HK-2 (cell line): ENCODE results near the gene CMSS1.
A peak's percentile ranks its signal among the peaks of the same experiment; 100 is the strongest.

Source experiments
- DNase-seq: peaks from one replicate; pipeline ENCODE4 v3.0.0-alpha.2; 2018; ENCODE audit not compliant: unreplicated experiment

The CMSS1 gene

GRCh38 chr3:99903869-99904268, 86.2 kb downstream of the CMSS1 start:
- DNase-seq, result no peak

DNA sequence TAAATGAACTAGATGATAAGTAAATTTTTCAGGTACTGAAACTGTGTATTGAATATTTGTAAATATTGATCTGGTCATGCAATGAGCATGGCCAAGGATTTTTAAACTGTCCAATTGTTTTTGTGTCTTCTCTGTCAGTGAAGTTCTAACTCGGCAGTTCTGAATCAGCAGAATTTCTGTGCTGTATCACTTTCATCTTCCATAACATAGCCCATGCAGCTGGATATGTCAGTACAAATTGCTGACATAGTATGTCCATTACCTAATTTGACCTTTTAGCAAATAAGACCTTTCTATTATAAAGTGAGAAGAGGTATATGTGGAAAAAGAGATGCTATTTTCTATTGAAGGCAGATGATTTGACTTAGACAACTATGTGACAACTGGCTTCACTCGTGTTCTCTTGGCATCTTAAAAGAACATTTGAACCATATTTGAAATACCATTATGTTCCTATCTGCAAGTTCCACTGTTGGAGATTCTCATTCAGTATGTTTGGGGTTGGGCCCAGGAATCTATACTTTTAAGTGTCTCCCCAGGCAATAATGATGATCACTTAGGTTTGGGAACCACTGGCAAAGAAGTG, 90.4 kb downstream of the CMSS1 start:
- DNase-seq, result no peak

GRCh38 chr3:99909714-99910495, 92.2 kb downstream of the CMSS1 start:
- no peak for DNase-seq

DNA sequence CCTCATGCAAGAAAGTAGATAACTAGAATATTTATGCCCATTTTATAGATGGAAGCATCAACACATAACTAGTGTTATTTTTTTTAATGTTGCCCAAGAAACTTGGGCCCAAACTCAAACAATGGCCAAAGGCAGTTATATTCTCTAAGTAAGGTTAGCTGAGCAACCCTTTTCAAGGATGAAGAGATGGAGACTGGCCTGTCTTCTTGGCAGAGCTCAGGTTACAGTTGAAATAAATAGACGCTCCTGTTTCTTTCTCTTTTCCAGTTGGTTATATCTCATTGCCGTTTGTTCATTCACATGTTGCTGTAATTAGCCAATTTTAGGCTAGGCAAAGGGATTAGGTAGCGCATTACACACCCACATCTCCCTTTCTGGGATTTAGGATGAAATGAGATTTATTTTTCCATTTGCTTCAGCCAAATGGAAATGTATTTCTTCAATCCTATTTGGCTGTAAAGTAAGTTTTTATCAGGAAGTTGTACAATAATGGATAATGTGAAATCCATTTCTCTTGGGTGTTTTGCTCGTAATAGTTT, 93.2 kb downstream of the CMSS1 start:
- no peak for DNase-seq

DNA sequence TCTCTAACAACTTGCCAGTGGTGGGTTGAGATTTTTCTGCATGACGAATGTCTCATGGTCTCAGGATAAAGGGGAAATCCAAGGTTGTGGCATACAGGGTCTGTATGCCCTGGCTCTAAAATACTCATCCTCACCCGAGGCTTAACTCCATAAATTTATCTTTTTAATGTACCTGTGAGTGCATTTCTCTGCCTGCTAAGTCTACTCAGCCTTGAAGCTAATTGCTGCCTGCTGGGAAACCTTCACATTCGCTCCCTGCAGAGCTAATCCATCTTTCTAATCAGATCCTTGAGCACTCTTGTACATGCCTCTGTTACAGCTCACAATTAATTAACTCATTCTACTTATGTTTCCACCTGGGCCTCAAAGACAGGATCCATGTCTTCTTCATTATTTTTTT, 93.8 kb downstream of the CMSS1 start:
- no peak for DNase-seq

DNA sequence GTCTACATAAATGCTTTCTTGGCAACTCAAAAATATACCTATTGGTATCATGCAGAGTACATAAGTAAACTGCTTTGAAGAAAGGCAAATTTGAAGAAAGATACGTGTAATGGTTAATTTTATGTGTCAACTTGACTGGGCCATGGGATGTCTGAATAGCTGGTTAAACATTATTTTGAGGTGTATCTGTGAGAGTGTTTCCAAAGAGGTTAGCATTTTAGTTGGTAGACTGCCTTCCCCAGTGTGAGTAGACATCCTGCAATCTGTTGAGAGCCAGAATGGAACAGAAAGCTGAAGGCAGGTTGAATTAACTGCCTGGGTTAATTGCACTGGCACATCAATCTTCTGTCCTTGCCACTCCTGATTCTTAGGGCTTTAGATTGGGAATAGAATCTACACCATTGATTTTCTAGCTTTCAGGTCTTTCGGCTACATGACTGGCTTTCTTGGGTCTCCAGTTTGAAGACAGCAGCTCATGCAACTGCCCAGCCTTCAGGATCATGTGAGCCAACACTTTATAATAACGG, 98.3 kb downstream of the CMSS1 start:
- DNase-seq, result no peak

DNA sequence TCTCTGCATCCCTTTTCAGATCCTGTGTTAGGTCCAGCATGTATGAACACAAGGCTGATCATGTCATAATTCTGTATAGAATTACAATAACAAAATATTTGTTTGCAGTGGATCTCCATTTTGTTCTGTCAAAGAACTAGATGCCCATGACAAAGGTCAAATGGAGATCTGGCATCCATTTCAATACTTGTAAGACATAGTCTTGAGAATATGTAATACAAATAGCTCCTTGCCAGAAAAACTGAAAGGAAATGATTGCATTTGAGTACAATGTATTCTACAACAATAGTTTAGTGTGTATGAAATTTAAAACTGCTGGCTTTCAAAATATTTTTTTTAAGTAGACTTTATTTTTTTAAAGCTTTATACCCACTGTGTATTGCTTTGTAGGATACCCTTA, 101.1 kb downstream of the CMSS1 start:
- DNase-seq, result no peak

- no peak for DNase-seq
Measured at GRCh38 chr3:99919694-99920093, 102.0 kb downstream of the CMSS1 start.

DNA sequence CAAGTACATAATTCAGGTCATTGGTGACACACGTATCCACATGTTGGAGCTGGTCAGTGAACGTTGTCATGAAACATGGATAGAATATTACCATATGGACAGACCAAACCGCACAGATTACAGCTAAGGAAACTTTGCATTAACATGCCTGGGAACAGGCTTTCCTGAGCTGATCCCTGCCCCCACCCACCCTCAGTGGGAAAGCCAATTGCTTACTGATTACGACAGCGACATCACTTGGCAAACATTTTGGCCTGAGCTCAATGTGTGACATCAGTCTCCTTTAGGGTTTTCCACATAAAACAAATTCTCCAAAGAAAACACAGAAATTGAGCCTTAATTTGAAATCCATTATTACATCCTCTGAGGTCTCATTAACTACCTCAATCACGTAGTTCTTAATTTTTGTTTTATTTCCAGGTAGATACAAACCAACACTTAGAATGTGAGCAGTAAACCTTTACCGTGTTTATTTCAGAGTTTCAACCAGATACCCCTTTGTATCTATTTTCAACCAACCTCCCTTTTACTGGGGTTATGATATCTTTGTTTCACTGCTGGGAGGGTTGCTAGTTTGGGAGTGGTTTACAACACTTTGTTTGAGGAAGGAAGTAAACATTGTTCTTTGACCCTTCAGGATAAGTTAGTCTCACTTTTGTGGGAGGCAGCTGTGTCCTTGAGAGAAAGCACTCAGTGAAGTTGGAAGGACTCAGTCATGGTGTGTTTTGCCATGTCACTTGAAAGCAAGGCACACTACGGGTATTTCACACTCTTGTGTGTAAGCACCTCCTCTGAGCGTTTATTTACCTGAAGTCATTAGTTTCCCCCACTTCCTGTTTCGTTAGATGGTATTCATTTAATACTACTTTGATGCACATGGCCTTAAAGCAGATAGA, 103.1 kb downstream of the CMSS1 start:
- peak; percentile 42 for DNase-seq

GRCh38 chr3:99921377-99921695, 103.7 kb downstream of the CMSS1 start:
- DNase-seq, result no peak

DNA sequence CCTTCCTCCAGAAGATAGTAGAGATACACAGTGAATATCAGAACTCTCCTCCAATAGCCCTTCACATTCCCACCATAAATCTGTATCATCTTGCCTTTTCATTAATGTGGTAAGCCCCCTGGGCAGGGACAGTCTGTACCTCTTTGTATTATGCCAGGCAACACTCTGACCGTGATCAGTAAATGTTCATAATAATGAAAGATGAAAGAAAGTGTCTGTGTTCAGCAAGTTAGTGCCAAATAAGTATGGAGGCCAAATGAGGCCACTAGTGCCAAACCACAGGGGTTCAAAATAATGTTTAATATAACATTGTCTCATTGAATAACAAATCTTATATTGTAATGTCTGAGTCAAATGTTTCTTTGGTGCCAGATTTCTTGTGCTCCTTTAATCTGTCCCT, 104.3 kb downstream of the CMSS1 start:
- no peak for DNase-seq

GRCh38 chr3:99923873-99924272, 106.2 kb downstream of the CMSS1 start:
- DNase-seq, result no peak

- DNase-seq, result peak; percentile 34
Measured at GRCh38 chr3:99925584-99926230, 108.0 kb downstream of the CMSS1 start.

- DNase-seq, result no peak
Measured at GRCh38 chr3:99927671-99928457, 110.2 kb downstream of the CMSS1 start.

DNA sequence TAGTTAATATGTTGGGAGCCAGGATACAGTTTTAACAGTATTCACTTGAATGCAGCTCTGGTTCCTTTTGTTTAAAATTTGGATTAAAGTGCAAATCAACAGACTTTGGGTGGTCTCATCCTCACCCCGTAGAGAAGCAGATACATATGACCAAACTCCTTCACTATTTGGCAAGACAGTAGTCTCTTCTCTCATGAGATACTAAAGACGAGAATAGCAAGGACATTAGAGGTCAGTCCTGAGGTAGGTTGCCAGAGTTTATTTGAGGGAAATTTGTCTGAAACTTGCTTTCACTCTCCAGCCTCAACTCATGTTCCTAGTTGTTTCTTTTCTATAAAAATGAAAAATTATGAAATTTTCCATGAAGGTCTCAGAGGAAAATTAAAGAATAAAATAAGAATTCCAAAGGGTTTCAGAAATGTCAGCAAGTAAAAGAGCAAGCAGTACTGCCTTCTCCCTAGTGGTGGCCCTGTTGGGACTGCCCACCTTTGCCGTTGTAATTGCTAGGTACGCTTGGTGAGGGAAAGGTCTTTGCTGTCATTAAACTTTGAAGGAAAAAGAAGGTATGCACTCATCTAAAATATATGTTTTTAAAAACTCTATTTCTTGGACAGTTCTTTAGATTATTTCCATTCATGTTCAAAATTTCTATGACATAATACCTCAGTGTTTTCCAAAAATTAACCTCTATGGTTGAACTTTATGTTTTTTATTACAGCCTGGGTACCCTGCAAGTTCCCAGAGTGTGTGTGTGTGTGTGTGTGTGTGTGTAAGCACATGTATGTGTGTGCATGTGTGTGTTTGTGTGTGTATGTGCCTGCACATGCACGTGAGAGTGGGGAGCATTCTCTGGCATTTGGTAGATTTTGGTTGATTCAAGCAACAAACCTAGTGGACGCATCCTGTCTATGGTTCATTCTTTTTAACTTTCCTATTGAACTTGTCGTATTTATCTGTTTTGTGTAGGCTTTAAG, 111.4 kb downstream of the CMSS1 start:
- no peak for DNase-seq

- no peak for DNase-seq
Measured at GRCh38 chr3:99929745-99930139, 112.1 kb downstream of the CMSS1 start.

GRCh38 chr3:99931059-99931458, 113.4 kb downstream of the CMSS1 start:
- no peak for DNase-seq

DNA sequence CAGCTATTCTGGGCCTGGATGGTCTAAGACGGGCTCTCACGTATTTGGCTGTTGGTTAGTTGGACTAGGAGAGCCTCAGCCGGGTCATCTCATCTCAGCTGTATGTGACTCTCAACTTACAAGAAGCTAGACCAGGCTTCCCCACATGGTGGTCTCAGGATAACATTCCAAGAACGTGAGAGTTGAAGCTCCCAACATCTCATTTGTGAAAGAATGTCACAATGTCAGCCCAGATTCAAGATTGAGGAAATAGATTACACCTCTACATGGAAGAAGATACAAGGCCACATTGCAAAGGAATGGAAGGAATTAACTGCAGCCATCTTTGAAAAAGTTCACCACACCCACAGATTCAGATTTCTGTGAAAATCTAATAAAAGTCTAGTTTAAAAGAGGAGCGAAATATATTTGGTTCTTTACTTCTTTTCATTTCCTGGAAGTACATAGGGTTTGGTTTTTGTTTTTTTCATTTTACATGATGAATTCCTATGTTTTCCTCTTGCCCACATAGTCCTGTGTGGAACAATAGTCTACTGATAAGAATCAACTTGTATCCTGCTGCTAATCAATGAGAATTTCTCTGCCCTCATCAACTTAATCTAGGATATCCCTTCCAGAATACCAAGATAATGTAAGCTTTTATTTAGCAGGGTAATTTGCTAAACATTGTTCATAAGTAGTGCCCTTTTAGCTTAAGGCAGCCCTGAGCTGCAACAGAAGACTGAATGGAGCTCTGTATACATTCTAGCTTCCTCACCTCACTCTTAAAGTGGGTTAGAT, 116.5 kb downstream of the CMSS1 start:
- no peak for DNase-seq
